ENCODE measurements around the gene FGF22. TPM values are rescaled to one million over a fixed set of nuclear protein-coding genes. Genes with fewer than 3 reads are reported as not detected.

FGF22 gene
- polyA plus RNA-seq, 1 donor from 2014 or later, result 0.48 TPM

Other genes with a start within 250 kb of the FGF22 start
- gene C2CD4C, start 230.7 kb upstream of the FGF22 start, polyA plus RNA-seq, result 21.4 and 22.8 TPM in 2 replicates
- 75.8 and 81.2 TPM in 2 replicates for gene SHC2, start 178.8 kb upstream of the FGF22 start, polyA plus RNA-seq
- 0.22 and 1.0 TPM in 2 replicates for gene MADCAM1, start 143.4 kb upstream of the FGF22 start, polyA plus RNA-seq
- 79.6 and 83.2 TPM in 2 replicates for gene TPGS1, start 132.4 kb upstream of the FGF22 start, polyA plus RNA-seq
- 155 and 172 TPM in 2 replicates for gene CDC34, start 108.1 kb upstream of the FGF22 start, polyA plus RNA-seq
- 0.38 and 0.72 TPM in 2 replicates for gene GZMM, start 95.8 kb upstream of the FGF22 start, polyA plus RNA-seq
- gene BSG, start 67.3 kb upstream of the FGF22 start, polyA plus RNA-seq, result 209 and 214 TPM in 2 replicates
- 4.7 and 6.4 TPM in 2 replicates for gene HCN2, start 50.0 kb upstream of the FGF22 start, polyA plus RNA-seq
- gene POLRMT, start 6.3 kb upstream of the FGF22 start, polyA plus RNA-seq, result 28.3 TPM in 2 replicates
- 33.7 and 44.8 TPM in 2 replicates for gene RNF126, start 23.3 kb downstream of the FGF22 start, polyA plus RNA-seq
- gene FSTL3, start 36.5 kb downstream of the FGF22 start, polyA plus RNA-seq, result 3.1 and 6.6 TPM in 2 replicates
- not detected in 2 replicates for gene PRSS57, start 55.6 kb downstream of the FGF22 start, polyA plus RNA-seq
- gene PALM, start 69.1 kb downstream of the FGF22 start, polyA plus RNA-seq, result 74.8 and 87.3 TPM in 2 replicates
- gene MISP, start 111.2 kb downstream of the FGF22 start, polyA plus RNA-seq, result 0.24 and 0.98 TPM in 2 replicates
- 27.3 and 39.0 TPM in 2 replicates for gene PTBP1, start 157.6 kb downstream of the FGF22 start, polyA plus RNA-seq
- gene PLPPR3, start 182.1 kb downstream of the FGF22 start, polyA plus RNA-seq, result 239 and 275 TPM in 2 replicates
- gene AZU1, start 188.0 kb downstream of the FGF22 start, polyA plus RNA-seq, result 1.0 and 1.1 TPM in 2 replicates
- 0.54 TPM in 1 of 2 replicates, not detected in the other for gene PRTN3, start 201.1 kb downstream of the FGF22 start, polyA plus RNA-seq
- gene ELANE, start 212.4 kb downstream of the FGF22 start, polyA plus RNA-seq, result not detected in 2 replicates
- gene CFD, start 219.8 kb downstream of the FGF22 start, polyA plus RNA-seq, result 3.8 and 5.3 TPM in 2 replicates